GM19455 (cell line): ENCODE measurements around the gene RNASE8.
A peak's percentile ranks its signal among the peaks of the same experiment; 100 is the strongest.

Source experiments
- ATAC-seq: cut with Tn5 transposase; IDR thresholded peaks from one replicate; pipeline ENCODE4 v1.9.1; 2021; ENCODE audit not compliant: unreplicated experiment

Gene RNASE8

GRCh38 chr14:21103411-21103709, 45.7 kb downstream of the RNASE8 start:
- no peak for ATAC-seq

- peak; percentile 92 for ATAC-seq
These were observed 46.3 kb downstream of the RNASE8 start for GRCh38 chr14:21103710-21104447.

- ATAC-seq = peak; percentile 42
These were observed 46.9 kb downstream of the RNASE8 start for GRCh38 chr14:21104448-21105060.

GRCh38 chr14:21105095-21105494, 47.5 kb downstream of the RNASE8 start:
- no peak for ATAC-seq

GRCh38 chr14:21106176-21106497, 48.5 kb downstream of the RNASE8 start:
- ATAC-seq = no peak

- ATAC-seq = no peak
These were observed 49.1 kb downstream of the RNASE8 start for GRCh38 chr14:21106498-21107282.

GRCh38 chr14:21107283-21107800, 49.7 kb downstream of the RNASE8 start:
- ATAC-seq = no peak
